Suprapubic skin (tissue), 4 donors: Measurements from ENCODE around the gene RAB5B.

Source experiments
- CTCF ChIP-seq, 2 donors: fragments of 200-600 bp in 1 of 2; fragments of 450-650 bp in 1 of 2; sonication (generic) in 1 of 2; IDR thresholded peaks; one replicate each; pipeline ENCODE4 v1.5.1; 2016 to 2019; ENCODE audit warnings: antibody characterized with exemption in 2 of 2, mild to moderate bottlenecking in 1 of 2, moderate library complexity in 1 of 2
- POLR2A ChIP-seq, 2 donors: fragments of 450-650 bp; IDR thresholded peaks; one replicate each; pipeline ENCODE4 v1.6.1; 2017; ENCODE audit warnings: antibody characterized with exemption in 2 of 2, mild to moderate bottlenecking in 2 of 2, moderate library complexity in 2 of 2
- POLR2AphosphoS5 ChIP-seq, 3 donors: sonication (generic); formaldehyde crosslinking; IDR thresholded peaks; one replicate each; pipeline ENCODE4 v1.6.1; 2017; ENCODE audit warnings: antibody characterized with exemption in 3 of 3

- TF ChIP-seq CTCF (IDR thresholded peaks at IDR 0.05) (no peak), POLR2A (IDR thresholded peaks at IDR 0.05) (no peak), POLR2AphosphoS5 (IDR thresholded peaks at IDR 0.05) (no peak)
Measured at GRCh38 chr12:55934773-55935172, 39.1 kb upstream of the RAB5B start.
